Measurements from ENCODE around the gene SMIM38.

DNA sequence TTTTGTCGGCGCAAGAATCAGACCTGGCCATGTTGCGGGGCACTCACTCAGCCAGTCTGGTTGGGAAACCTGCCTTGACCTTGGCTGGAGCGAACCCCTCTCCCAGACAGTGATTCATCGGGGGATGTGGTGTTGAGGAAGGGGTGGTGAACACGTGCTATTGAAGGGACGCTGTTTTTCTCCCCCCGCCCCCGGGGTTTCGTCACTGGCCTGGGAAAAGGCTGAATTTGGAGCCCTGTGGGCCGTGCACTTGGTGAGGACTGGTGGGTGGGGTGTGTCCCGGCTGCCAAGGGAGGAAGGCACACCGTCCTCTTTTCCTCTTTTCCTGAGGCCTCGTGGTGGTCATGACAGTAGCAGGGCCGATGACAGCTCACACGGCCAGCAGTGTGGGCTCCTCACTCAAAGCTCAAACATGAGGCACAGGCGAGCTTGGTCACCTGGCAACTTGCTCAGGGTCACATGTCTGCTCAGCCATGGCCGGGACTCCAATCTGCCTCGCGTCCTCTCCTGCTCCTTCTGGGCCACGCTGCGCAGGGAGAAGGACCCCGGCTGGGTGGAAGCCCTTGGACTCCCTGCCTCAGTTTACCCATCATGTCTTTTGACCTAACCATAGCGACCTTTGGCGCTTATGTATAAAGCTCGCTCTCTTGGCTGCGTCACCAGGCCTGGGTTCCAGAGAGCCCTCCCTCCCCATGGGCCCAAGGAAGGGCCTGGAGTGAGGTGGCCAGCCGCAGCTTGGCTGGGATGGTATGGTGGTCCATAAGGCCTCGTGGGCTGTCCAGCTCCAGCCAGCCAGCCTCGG, 49.4 kb downstream of the SMIM38 start:
- TF ChIP-seq, protein P1, sequence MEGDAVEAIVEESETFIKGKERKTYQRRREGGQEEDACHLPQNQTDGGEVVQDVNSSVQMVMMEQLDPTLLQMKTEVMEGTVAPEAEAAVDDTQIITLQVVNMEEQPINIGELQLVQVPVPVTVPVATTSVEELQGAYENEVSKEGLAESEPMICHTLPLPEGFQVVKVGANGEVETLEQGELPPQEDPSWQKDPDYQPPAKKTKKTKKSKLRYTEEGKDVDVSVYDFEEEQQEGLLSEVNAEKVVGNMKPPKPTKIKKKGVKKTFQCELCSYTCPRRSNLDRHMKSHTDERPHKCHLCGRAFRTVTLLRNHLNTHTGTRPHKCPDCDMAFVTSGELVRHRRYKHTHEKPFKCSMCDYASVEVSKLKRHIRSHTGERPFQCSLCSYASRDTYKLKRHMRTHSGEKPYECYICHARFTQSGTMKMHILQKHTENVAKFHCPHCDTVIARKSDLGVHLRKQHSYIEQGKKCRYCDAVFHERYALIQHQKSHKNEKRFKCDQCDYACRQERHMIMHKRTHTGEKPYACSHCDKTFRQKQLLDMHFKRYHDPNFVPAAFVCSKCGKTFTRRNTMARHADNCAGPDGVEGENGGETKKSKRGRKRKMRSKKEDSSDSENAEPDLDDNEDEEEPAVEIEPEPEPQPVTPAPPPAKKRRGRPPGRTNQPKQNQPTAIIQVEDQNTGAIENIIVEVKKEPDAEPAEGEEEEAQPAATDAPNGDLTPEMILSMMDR (IDR thresholded peaks at IDR 0.05), result no peak
- TF ChIP-seq EZH2 (IDR thresholded peaks at IDR 0.05; ENCODE audit: borderline replicate concordance, insufficient read depth, low read depth, low read length, poor library complexity, severe bottlenecking), result no peak

Measured in B cell (primary cell).